Spleen (tissue), 11 donors: Measurements from ENCODE around the gene RNF7. TPM values are rescaled to one million over a fixed set of nuclear protein-coding genes. Genes with fewer than 3 reads are reported as not detected.
"Not testable (repeated sequence)": the region's sequence is repeated elsewhere in the genome, so short reads cannot be mapped to it uniquely, and the experiment has no call there.

Experiments
- DNase-seq: peaks from one replicate; pipeline ENCODE4 v3.0.0-alpha.2; 2020
- H3K27ac ChIP-seq, 8 donors: fragments of 200-600 bp; sonication (generic) in 7 of 8; 1 replicate in 4 of 8; 2 replicates in 4 of 8; pipeline versions ENCODE4 v1.5.0 to v1.8.0; 2016 to 2021; ENCODE audit warnings: inconsistent platforms in 4 of 8, mild to moderate bottlenecking in 4 of 8, moderate library complexity in 1 of 8
- H3K27me3 ChIP-seq, 7 donors: fragments of 200-600 bp; sonication (generic) in 6 of 7; replicated peaks in 1 of 7; 1 replicate in 4 of 7; 2 replicates in 3 of 7; pipeline versions ENCODE4 v1.5.0 to v1.8.0; 2016 to 2021; ENCODE audit warnings: inconsistent platforms in 3 of 7, mild to moderate bottlenecking in 1 of 7
- H3K36me3 ChIP-seq, 6 donors: fragments of 200-600 bp; sonication (generic) in 5 of 6; 1 replicate in 4 of 6; 2 replicates in 2 of 6; pipeline versions ENCODE4 v1.5.0 to v1.8.0; 2016 to 2021; ENCODE audit warnings: inconsistent platforms in 2 of 6
- H3K4me1 ChIP-seq, 6 donors: fragments of 200-600 bp; sonication (generic) in 5 of 6; 1 replicate in 3 of 6; 2 replicates in 3 of 6; pipeline versions ENCODE4 v1.5.0 to v1.8.0; 2016 to 2021; ENCODE audit warnings: inconsistent platforms in 3 of 6
- H3K4me3 ChIP-seq, 8 donors: fragments of 200-600 bp; sonication (generic) in 7 of 8; 1 replicate in 4 of 8; 2 replicates in 4 of 8; pipeline versions ENCODE4 v1.5.0 to v1.8.0; 2016 to 2021; ENCODE audit warnings: inconsistent platforms in 4 of 8, mild to moderate bottlenecking in 4 of 8, moderate library complexity in 2 of 8
- H3K9me3 ChIP-seq, 8 donors: fragments of 200-600 bp; sonication (generic) in 7 of 8; 1 replicate in 4 of 8; 2 replicates in 4 of 8; pipeline versions ENCODE4 v1.5.0 to v1.8.0; 2016 to 2021; ENCODE audit warnings: inconsistent platforms in 4 of 8
- CTCF ChIP-seq, 11 experiments: fragments of 200-600 bp in 7 of 11; fragments of 450-650 bp in 4 of 11; sonication (generic) in 4 of 11; IDR thresholded peaks in 8 of 11; conservative IDR thresholded peaks in 3 of 11; 1 replicate in 7 of 11; 2 replicates in 4 of 11; pipeline versions ENCODE4 v1.4.0 to v1.8.0; 2016 to 2021; ENCODE audit warnings: antibody characterized with exemption in 11 of 11, inconsistent platforms in 4 of 11, mild to moderate bottlenecking in 1 of 11
- POLR2A ChIP-seq, 3 donors: fragments of 450-650 bp; IDR thresholded peaks; one replicate each; pipeline ENCODE4 v1.5.1; 2017; ENCODE audit warnings: antibody characterized with exemption in 3 of 3, mild to moderate bottlenecking in 1 of 3
- POLR2AphosphoS5 ChIP-seq, 3 donors: sonication (generic); formaldehyde crosslinking; IDR thresholded peaks; one replicate each; pipeline ENCODE4 v1.5.1; 2017; ENCODE audit warnings: antibody characterized with exemption in 3 of 3
- WGBS, 5 donors: extraction: QIAGEN DNeasy Blood & Tissue Kit in 3 of 5; methylation state at CpG; one replicate each; pipeline versions ENCODE4 v1.1.5 to v1.1.7; 2013 to 2018; 5-methylcytosine and 5-hydroxymethylcytosine counted together
- intact Hi-C: fragments of 100-400 bp; cut with DNase I; formaldehyde crosslinking; loops from one replicate; pipeline ENCODE4 v1.15.0; 2023; ENCODE audit warnings: low total_unique reads
- polyA plus RNA-seq, 3 donors: library from polyadenylated mRNA; stranded (reverse); fragments of 200-250 nt; gene quantifications; one replicate each; pipeline ENCODE4 v1.2.1, GENCODE V29; 2013
- total RNA-seq, 7 donors: library from RNA; depleted of rRNA in 3 of 7; stranded (reverse); fragments of >200 nt in 3 of 7; fragmentation: NEBNext Ultra II Directional in 4 of 7; extraction: Animal tissue kit (Norgen Biotek cat#: 25700) in 4 of 7; gene quantifications; one replicate each; pipeline versions ENCODE4 v1.1.0 to v1.2.1, GENCODE V29; 2016 to 2021
- donor health status: healthy with polysubstance abuse.
- donor health status: DM: no; HTN: no; CAD: no; lungs with moderate emphysema.
- donor health status: DM: no; HTN: no; CAD: no.
- donor health status: Bipolar disorder and iron deficiency.
- donor health status: healthy.
- donor health status: DM: no; HTN: no; CAD: no.
- donor health status: DM: yes; HTN: yes; CAD: no.

RNF7 gene
- total and polyA plus RNA-seq, 10 donors, result 42.5 to 117 (median 61.6) TPM

DNA sequence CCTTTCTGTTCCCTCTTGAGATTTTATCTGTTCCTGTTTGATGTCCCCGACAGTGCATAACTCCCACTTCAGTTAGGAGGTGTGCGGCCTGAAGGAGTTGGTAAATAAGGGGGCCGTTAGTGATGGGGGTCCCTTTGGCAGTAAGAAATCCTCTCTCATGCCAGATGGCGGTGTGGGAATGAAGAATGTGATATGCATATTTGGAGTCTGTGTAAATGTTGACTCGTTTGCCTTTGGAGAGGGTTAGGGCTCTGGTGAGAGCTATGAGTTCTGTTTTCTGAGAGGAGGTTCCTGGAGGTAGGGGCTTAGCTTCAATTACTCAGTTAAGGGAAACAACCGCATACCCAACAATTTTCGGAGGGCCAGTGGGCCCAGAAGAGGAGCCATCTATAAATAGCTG, 38.8 kb upstream of the RNF7 start:
- no peak for TF ChIP-seq POLR2AphosphoS5 (IDR thresholded peaks at IDR 0.05)
- 69 to 85% (median 82%) methylated on average over 7 of the region's 7 CpGs for WGBS, 5 donors
- no peak for DNase-seq
- Histone ChIP-seq H3K36me3 (no peaks in the 10 kb centered on the region), H3K9me3 (no peaks in the 10 kb centered on the region), H3K27me3 (no peaks in the 10 kb centered on the region), H3K27ac (no peak overlapping the region), H3K4me3 (no peak overlapping the region), H3K4me1 (no peaks in the 10 kb centered on the region)
- intact Hi-C loops, result no loop called here

GRCh38 chr3:141699897-141700296, 38.2 kb upstream of the RNF7 start:
- DNase-seq, result no peak
- WGBS, 5 donors, result 71 to 84% (median 78%) methylated on average over 6 of the region's 6 CpGs
- TF ChIP-seq CTCF (IDR thresholded peaks at IDR 0.05 in 8 of 11, conservative IDR thresholded peaks at IDR 0.05 in 3 of 11) (no peak), POLR2A (IDR thresholded peaks at IDR 0.05) (no peak), POLR2AphosphoS5 (IDR thresholded peaks at IDR 0.05) (no peak)
- H3K27ac ChIP-seq, result no peak overlapping the region
- no peaks in the 10 kb centered on the region for H3K4me1 ChIP-seq
- H3K36me3 ChIP-seq, result no peaks in the 10 kb centered on the region
- no peak overlapping the region for H3K4me3 ChIP-seq
- intact Hi-C loops, result no loop called here
- H3K27me3 ChIP-seq, result no peaks in the 10 kb centered on the region
- H3K9me3 ChIP-seq, result no peaks in the 10 kb centered on the region

GRCh38 chr3:141703367-141703766, 34.7 kb upstream of the RNF7 start:
- H3K4me1 ChIP-seq, intact Hi-C loops, H3K4me3 ChIP-seq, H3K27me3 ChIP-seq, DNase-seq, H3K27ac ChIP-seq, H3K36me3 ChIP-seq, H3K9me3 ChIP-seq: not testable (repeated sequence)
- WGBS, 5 donors, result 58 to 96% (median 88%) methylated on average over 3 of the region's 3 CpGs

DNA sequence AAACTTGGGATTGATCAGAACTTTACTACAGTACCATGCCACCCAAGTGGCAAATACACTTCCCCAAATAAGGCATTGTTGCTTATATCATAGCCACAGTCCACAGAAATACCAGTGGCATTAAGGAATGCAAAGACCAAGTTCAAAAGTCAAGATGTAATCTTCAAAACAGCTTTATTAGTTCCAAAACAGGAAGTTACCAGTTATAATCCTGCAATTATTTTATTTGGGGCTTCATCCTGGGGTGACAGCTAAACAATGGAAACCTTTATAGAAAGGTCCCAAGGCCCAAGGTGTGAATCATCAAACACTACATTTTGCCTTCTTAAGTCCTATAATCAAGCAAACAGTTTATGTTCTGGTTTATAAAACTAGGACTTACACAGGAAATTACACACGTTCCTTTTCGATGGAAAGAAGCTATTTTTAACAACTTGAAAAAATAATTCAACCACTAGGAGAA, 30.3 kb upstream of the RNF7 start:
- H3K27ac ChIP-seq, result peak overlapping the region in 6 of 8 donors; percentile 17 to 42 (median 30)
- no peaks in the 10 kb centered on the region for H3K9me3 ChIP-seq
- H3K27me3 ChIP-seq, result no peaks in the 10 kb centered on the region
- H3K36me3 ChIP-seq, result no peaks in the 10 kb centered on the region
- intact Hi-C loops, result no loop called here
- 3 to 11% (median 7%) methylated on average over 2 of the region's 2 CpGs for WGBS, 5 donors
- no peak for DNase-seq
- H3K4me1 ChIP-seq, result peaks cover 0 to 9% (median 5%) of the 10 kb centered on the region in 6 donors
- no peak overlapping the region for H3K4me3 ChIP-seq
- TF ChIP-seq POLR2A (IDR thresholded peaks at IDR 0.05), result no peak
- TF ChIP-seq CTCF (IDR thresholded peaks at IDR 0.05 in 8 of 11, conservative IDR thresholded peaks at IDR 0.05 in 3 of 11), result no peak
- TF ChIP-seq POLR2AphosphoS5 (IDR thresholded peaks at IDR 0.05), result no peak

- TF ChIP-seq POLR2A (IDR thresholded peaks at IDR 0.05) (no peak), POLR2AphosphoS5 (IDR thresholded peaks at IDR 0.05) (no peak)
- no peak for DNase-seq
- Histone ChIP-seq H3K9me3 (no peaks in the 10 kb centered on the region), H3K36me3 (no peaks in the 10 kb centered on the region), H3K27ac (peak overlapping the region in 4 of 8 donors; percentile 24 to 42 (median 38)), H3K27me3 (no peaks in the 10 kb centered on the region), H3K4me3 (no peak overlapping the region), H3K4me1 (peaks cover 0 to 9% (median 5%) of the 10 kb centered on the region in 6 donors)
- intact Hi-C loops, result no loop called here
- 51 to 90% (median 70%) methylated on average over 4 of the region's 4 CpGs for WGBS, 5 donors
These were observed 29.7 kb upstream of the RNF7 start for GRCh38 chr3:141708367-141708766.
